GM19099 (cell line): ENCODE results near the gene AGMAT.

Experiments used
- POLR2A ChIP-seq: IDR thresholded peaks from 3 replicates; pipeline ENCODE4 v1.6.1; 2011; ENCODE audit warnings: low read depth; ENCODE audit not compliant: insufficient read length; ENCODE audit errors: extremely low read depth

AGMAT gene

DNA sequence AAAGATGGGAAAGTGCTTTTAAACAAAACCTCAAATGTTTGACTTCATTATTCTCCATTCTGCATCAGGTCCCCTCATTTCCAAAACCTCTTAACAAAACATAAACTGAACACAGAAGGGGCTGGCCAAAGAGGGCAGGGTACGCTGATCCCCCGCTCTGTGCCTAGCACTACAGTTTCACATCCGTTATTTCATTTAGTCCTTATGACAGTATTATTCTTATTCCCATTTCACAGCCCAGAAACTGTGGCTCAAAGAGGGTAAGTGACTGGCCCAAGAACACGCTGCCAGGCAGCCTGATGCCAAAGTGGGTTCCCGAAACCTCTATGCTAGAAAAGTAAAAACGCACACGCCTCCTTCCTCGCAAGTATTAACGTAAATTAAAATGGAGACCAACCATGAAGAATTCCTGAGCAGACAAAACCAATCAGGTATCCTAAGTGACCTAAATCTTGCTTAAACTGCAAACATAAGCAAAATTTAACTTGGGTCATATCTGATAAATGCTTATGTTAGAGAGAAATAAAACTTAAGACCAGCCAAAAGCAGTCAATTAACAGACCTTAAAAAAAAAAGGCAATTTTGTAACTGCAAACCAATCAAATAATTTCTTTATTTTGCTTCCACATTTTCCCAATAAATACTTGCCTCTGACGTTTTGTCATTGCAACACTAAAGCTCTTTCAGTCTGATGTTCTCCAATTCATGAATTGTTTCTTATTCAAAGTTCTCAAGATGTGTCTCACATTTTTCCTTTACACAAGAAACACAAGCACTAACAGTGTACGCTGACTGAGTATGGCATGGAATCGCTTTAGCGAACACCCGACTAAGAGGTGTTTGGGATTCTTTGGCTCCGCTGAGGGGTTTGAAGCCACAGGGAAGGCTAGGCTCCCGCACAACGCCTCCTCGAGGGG is 61.5 kb downstream of the AGMAT start:
- TF ChIP-seq POLR2A = no peak

DNA sequence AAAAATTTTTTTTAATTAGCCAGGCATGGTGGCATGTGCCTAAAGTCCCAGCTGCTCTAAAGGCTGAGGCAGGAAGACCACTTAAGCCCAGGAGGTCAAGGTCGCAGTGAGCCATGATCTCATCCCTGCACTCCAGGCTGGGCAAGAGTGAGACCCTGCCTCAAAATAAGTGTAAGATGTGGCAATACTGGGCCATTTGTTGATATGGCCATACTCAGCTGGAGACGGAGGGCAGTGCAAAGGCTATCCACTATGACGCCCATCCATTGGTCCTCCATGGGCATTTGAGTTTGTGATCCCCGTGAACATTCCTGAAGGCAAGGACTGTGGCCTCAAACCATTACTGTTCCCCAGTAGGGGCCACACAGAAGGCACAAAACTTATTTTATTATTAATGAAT is 62.3 kb downstream of the AGMAT start:
- no peak for TF ChIP-seq POLR2A
